PC-9 (cell line): ENCODE measurements around the gene KASH5. TPM values are rescaled to one million over a fixed set of nuclear protein-coding genes. Genes with fewer than 3 reads are reported as not detected.
A peak's percentile ranks its signal among the peaks of the same experiment; 100 is the strongest.

Experiments used
- BruUV-seq: library from RNA; stranded (reverse); fragments of 400-500 nt; replicated peaks from 2 replicates; lab custom pipeline; 2021; lab: Mats Ljungman, UMichigan
- CTCF ChIA-PET: fragments of 300-600 bp; sonication (Branson Sonifier 250); formaldehyde crosslinking; loops from one replicate; lab custom pipeline; 2022; ENCODE audit warnings: antibody characterized with exemption; lab: Charles Lee
- POLR2A ChIA-PET: fragments of 300-600 bp; sonication (Branson Sonifier 250); formaldehyde crosslinking; loops from one replicate; lab custom pipeline; 2022; ENCODE audit warnings: antibody characterized with exemption; ENCODE audit not compliant: unreplicated experiment; lab: Charles Lee
- DNase-seq, 2 experiments: peaks; one replicate each; pipeline versions ENCODE4 v3.0.0 to v3.0.0-alpha.2; 2015 to 2022; ENCODE audit warnings: mixed read lengths in 1 of 2
- H2AFZ ChIP-seq: fragments of 200-600 bp; sonication (generic); 2 replicates; pipeline ENCODE4 v1.8.1; 2017; ENCODE audit warnings: antibody characterized with exemption
- H3F3A ChIP-seq: fragments of 200-600 bp; sonication (generic); 2 replicates; pipeline ENCODE4 v1.8.1; 2017; ENCODE audit warnings: antibody characterized with exemption, mild to moderate bottlenecking, low read depth; ENCODE audit not compliant: insufficient read depth
- H3K27ac ChIP-seq: fragments of 200-600 bp; sonication (generic); 2 replicates; pipeline ENCODE4 v1.6.1; 2016; ENCODE audit warnings: mixed run types
- H3K27me3 ChIP-seq: fragments of 200-600 bp; sonication (generic); 2 replicates; pipeline ENCODE4 v1.6.1; 2016; ENCODE audit warnings: low read depth, mixed run types; ENCODE audit not compliant: insufficient read depth
- H3K36me3 ChIP-seq: fragments of 200-600 bp; sonication (generic); 2 replicates; pipeline ENCODE4 v1.6.1; 2016; ENCODE audit warnings: low read depth, mixed run types
- H3K4me1 ChIP-seq: fragments of 200-600 bp; sonication (generic); replicated peaks from 2 replicates; pipeline ENCODE4 v1.6.1; 2016; ENCODE audit warnings: mixed run types; ENCODE audit not compliant: insufficient read depth
- H3K4me2 ChIP-seq: fragments of 200-600 bp; sonication (generic); 2 replicates; pipeline ENCODE4 v1.6.1; 2017; ENCODE audit warnings: mixed run types
- H3K4me3 ChIP-seq: fragments of 200-600 bp; sonication (generic); 2 replicates; pipeline ENCODE4 v1.6.1; 2016; ENCODE audit warnings: mixed run types
- H3K79me2 ChIP-seq: fragments of 200-600 bp; sonication (generic); 2 replicates; pipeline ENCODE4 v1.6.1; 2017; ENCODE audit warnings: low read depth, mixed run types
- H3K9me2 ChIP-seq: fragments of 200-600 bp; sonication (generic); 2 replicates; pipeline ENCODE4 v1.8.1; 2017; ENCODE audit warnings: mild to moderate bottlenecking; ENCODE audit not compliant: insufficient read depth
- H3K9me3 ChIP-seq: fragments of 200-600 bp; sonication (generic); 2 replicates; pipeline ENCODE4 v1.8.1; 2016; ENCODE audit warnings: low read depth; ENCODE audit not compliant: insufficient read depth
- H4K20me1 ChIP-seq: fragments of 200-600 bp; sonication (generic); 2 replicates; pipeline ENCODE4 v1.8.1; 2017; ENCODE audit not compliant: insufficient read depth
- CTCF ChIP-seq: fragments of 200-600 bp; sonication (generic); conservative IDR thresholded peaks from 2 replicates; pipeline ENCODE4 v1.6.1; 2017; ENCODE audit warnings: mixed run types, antibody characterized with exemption, mild to moderate bottlenecking, moderate library complexity
- EZH2 ChIP-seq: fragments of 200-600 bp; sonication (generic); IDR thresholded peaks from 2 replicates; pipeline ENCODE4 v1.8.0; 2017; ENCODE audit warnings: antibody characterized with exemption, low read depth
- intact Hi-C: fragments of 100-400 bp; cut with micrococcal nuclease; formaldehyde crosslinking; loops from one replicate; pipeline ENCODE4 v1.10.0; 2022; ENCODE audit not compliant: unreplicated experiment
- total RNA-seq: library from RNA; stranded (reverse); gene quantifications from 2 replicates; pipeline ENCODE4 v1.2.3, GENCODE V29; 2021

Gene KASH5
- total RNA-seq, 1 experiment from 2014 or later = 0.39 TPM

- Histone ChIP-seq H4K20me1 (no peaks in the 10 kb centered on the region), H2AFZ (no peak overlapping the region), H3K79me2 (no peaks in the 10 kb centered on the region), H3K4me1 (no peaks in the 10 kb centered on the region), H3K27me3 (peaks cover 22% of the 10 kb centered on the region), H3K27ac (no peak overlapping the region), H3K4me2 (no peak overlapping the region), H3K9me2 (no peaks in the 10 kb centered on the region), H3K4me3 (no peak overlapping the region), H3K9me3 (no peaks in the 10 kb centered on the region), H3F3A (peaks cover 8% of the 10 kb centered on the region; the same call in 1 of the 2 replicates), H3K36me3 (no peaks in the 10 kb centered on the region)
- intact Hi-C loops = loop anchor here (5.0 kb wide), 1 partner anchor 287 kb away; the partner anchor contains the start of gene PRMT1
- CTCF ChIA-PET = no interaction called here
- TF ChIP-seq CTCF (no peak), EZH2 (no peak)
- no peak for DNase-seq
- POLR2A ChIA-PET = no interaction called here
- BruUV-seq = no TSS peak
Observed at GRCh38 chr19:49390131-49390928, 2.3 kb downstream of the KASH5 start.

GRCh38 chr19:49390929-49391359 lies 2.9 kb downstream of the KASH5 start:
- no TSS peak for BruUV-seq
- Histone ChIP-seq H3K4me1 (no peaks in the 10 kb centered on the region), H3F3A (peaks cover 8% of the 10 kb centered on the region; the same call in 1 of the 2 replicates), H4K20me1 (no peaks in the 10 kb centered on the region), H3K27ac (no peak overlapping the region), H3K79me2 (no peaks in the 10 kb centered on the region), H3K27me3 (peaks cover 22% of the 10 kb centered on the region), H3K36me3 (no peaks in the 10 kb centered on the region), H3K4me3 (no peak overlapping the region), H3K9me2 (no peaks in the 10 kb centered on the region), H3K9me3 (no peaks in the 10 kb centered on the region), H2AFZ (no peak overlapping the region), H3K4me2 (no peak overlapping the region)
- CTCF ChIA-PET = interaction anchor here (0.6 to 1.1 kb wide), 2 partner anchors 156 to 265 kb away, joined by 4 to 9 read pairs; no protein-coding TSS in a partner anchor
- intact Hi-C loops = loop anchor here (5.0 kb wide), 1 partner anchor 286 kb away; the partner anchor contains the start of gene PRMT1
- POLR2A ChIA-PET = interaction anchor here (0.5 kb wide), 1 partner anchor 472 kb away, joined by 4 read pairs; no protein-coding TSS in a partner anchor
- no peak for DNase-seq
- no peak for TF ChIP-seq CTCF
- TF ChIP-seq EZH2 = no peak

DNA sequence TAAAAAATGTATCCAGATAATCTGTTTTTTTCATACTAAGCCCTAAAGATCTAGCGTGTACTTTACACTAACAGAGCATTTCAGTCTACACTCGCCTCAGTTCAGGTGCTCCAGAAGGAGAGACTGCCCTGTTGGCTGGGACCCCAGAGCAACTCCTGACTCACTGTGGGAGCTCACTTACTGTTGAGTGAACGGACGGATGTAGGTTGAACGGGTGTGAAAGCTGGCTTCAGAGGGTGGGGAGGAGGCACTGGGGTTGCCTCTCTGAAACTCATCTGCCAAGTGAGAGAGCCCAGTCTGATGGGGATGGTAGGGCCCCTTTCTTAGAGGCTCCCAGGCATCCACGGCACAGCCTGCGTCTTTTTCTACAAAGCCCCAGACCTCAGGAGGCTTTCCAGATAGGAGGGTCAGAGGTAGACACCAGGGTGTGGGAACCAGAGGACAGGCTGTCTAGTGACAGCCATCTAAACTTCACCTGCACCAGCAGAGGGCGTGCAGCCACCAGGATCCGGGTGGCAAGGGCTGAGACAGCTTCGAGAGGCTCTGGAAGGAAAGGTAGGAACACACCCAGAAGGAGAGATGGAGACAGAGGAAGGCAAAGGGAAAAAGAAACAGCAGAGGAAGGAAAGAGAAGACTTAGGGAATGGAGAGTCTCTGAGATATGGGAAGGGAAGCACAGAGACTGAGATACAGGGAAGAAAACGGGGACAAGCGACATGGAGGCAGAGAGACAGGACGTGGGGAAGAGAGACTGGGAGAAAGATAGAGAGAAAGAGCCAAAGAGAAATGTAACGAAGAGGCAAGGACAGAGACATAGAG lies 3.7 kb downstream of the KASH5 start:
- Histone ChIP-seq H2AFZ (no peak overlapping the region), H3K79me2 (no peaks in the 10 kb centered on the region), H3K36me3 (no peaks in the 10 kb centered on the region), H3K27me3 (peaks cover 22% of the 10 kb centered on the region), H3K9me3 (no peaks in the 10 kb centered on the region), H3K4me1 (no peaks in the 10 kb centered on the region), H3K4me3 (no peak overlapping the region), H3K27ac (no peak overlapping the region), H3F3A (peaks cover 8% of the 10 kb centered on the region; the same call in 1 of the 2 replicates), H4K20me1 (no peaks in the 10 kb centered on the region), H3K9me2 (no peaks in the 10 kb centered on the region), H3K4me2 (no peak overlapping the region)
- DNase-seq = peak; percentile 61 to 77
- CTCF ChIA-PET = interaction anchor here (0.5 to 1.1 kb wide), 4 partner anchors 51 to 266 kb away, joined by 3 to 9 read pairs (median 4); no protein-coding TSS in a partner anchor
- no TSS peak for BruUV-seq
- intact Hi-C loops = loop anchor here (1.0 to 5.0 kb wide), 3 partner anchors 52 to 286 kb away; partner anchors contain the start of gene PRMT1
- TF ChIP-seq CTCF (peak; percentile 95), EZH2 (no peak)
- POLR2A ChIA-PET = interaction anchor here (0.5 kb wide), 1 partner anchor 473 kb away, joined by 4 read pairs; no protein-coding TSS in a partner anchor
